GM12892 (cell line): ENCODE measurements around the gene TNFRSF6B.

ENCODE experiments used
- POLR2A ChIP-seq: IDR thresholded peaks from 2 replicates; pipeline ENCODE4 v1.6.1; 2011; ENCODE audit warnings: low read depth, low read length, control low read depth
- POLR2AphosphoS5 ChIP-seq: IDR thresholded peaks from 2 replicates; pipeline ENCODE4 v1.6.1; 2011; ENCODE audit warnings: low read depth, low read length, control low read depth
- TAF1 ChIP-seq: IDR thresholded peaks from 2 replicates; pipeline ENCODE4 v1.6.1; 2011; ENCODE audit warnings: low read depth, mild to moderate bottlenecking, control low read depth, low read length, borderline replicate concordance

GRCh38 chr20:63697868-63698545, 1.6 kb downstream of the TNFRSF6B start:
- 0 out of 2 replicates have a peak, but pooled peaks have one; percentile 32 for TF ChIP-seq POLR2A
- TF ChIP-seq POLR2AphosphoS5, result no peak
- TF ChIP-seq TAF1, result no peak
